Stimulated activated CD8-positive, alpha-beta memory T cell treated with anti-CD3 and anti-CD28 coated beads, Interleukin-12 subunit alpha, Interleukin-12 subunit beta, amount 100 ng/mL, for 4 hours (primary cell): ENCODE data around the gene RPS5.
"Not testable (repeated sequence)": the region's sequence is repeated elsewhere in the genome, so short reads cannot be mapped to it uniquely, and the experiment has no call there.

ENCODE experiments used
- DNase-seq: peaks from one replicate; pipeline ENCODE4 v3.0.0-alpha.2; 2020; ENCODE audit warnings: low read depth

RPS5 gene

GRCh38 chr19:58386576-58387337, at the start of gene RPS5:
Gene RPS5 (plus strand): TSS chr19:58387269. CDS start chr19:58388138, 869 bp downstream.
- DNase-seq: peak; percentile 89

- DNase-seq: no peak
Observed at GRCh38 chr19:58338336-58338735, 48.7 kb upstream of the RPS5 start.

- DNase-seq: no peak
Observed at GRCh38 chr19:58338825-58339558, 48.1 kb upstream of the RPS5 start.

- DNase-seq: no peak
Observed at GRCh38 chr19:58345558-58345957, 41.5 kb upstream of the RPS5 start.

GRCh38 chr19:58346961-58347929, 39.8 kb upstream of the RPS5 start:
- peak; percentile 50 for DNase-seq

- DNase-seq: not testable (repeated sequence)
Observed at GRCh38 chr19:58348080-58348479, 39.0 kb upstream of the RPS5 start.

- DNase-seq: no peak
Observed at GRCh38 chr19:58349590-58349989, 37.5 kb upstream of the RPS5 start.

- DNase-seq: no peak
Observed at GRCh38 chr19:58350001-58350861, 36.8 kb upstream of the RPS5 start.

- no peak for DNase-seq
Observed at GRCh38 chr19:58350871-58351557, 36.1 kb upstream of the RPS5 start.

GRCh38 chr19:58351558-58351878, 35.6 kb upstream of the RPS5 start:
- no peak for DNase-seq

- DNase-seq: no peak
Observed at GRCh38 chr19:58351990-58352755, 34.9 kb upstream of the RPS5 start.

- no peak for DNase-seq
Observed at GRCh38 chr19:58352760-58353671, 34.1 kb upstream of the RPS5 start, which contains the start of gene A1BG. Gene A1BG (minus strand): TSS chr19:58353492. CDS start chr19:58353437, 55 bp downstream.

- no peak for DNase-seq
Observed at GRCh38 chr19:58353717-58354477, 33.2 kb upstream of the RPS5 start.

- no peak for DNase-seq
Observed at GRCh38 chr19:58354478-58355030, 32.5 kb upstream of the RPS5 start.

GRCh38 chr19:58355215-58355796, 31.8 kb upstream of the RPS5 start:
- DNase-seq: no peak

GRCh38 chr19:58355908-58356765, 30.9 kb upstream of the RPS5 start:
- DNase-seq: no peak
